HG02642 (cell line): ENCODE results near the gene RPS6KC1.
"Not testable (repeated sequence)": the region's sequence is repeated elsewhere in the genome, so short reads cannot be mapped to it uniquely, and the experiment has no call there.

ENCODE experiments used
- ATAC-seq: cut with Tn5 transposase; IDR thresholded peaks from one replicate; pipeline ENCODE4 v1.9.1; 2021; ENCODE audit warnings: mild to moderate bottlenecking; ENCODE audit not compliant: unreplicated experiment, poor library complexity

RPS6KC1 gene

DNA sequence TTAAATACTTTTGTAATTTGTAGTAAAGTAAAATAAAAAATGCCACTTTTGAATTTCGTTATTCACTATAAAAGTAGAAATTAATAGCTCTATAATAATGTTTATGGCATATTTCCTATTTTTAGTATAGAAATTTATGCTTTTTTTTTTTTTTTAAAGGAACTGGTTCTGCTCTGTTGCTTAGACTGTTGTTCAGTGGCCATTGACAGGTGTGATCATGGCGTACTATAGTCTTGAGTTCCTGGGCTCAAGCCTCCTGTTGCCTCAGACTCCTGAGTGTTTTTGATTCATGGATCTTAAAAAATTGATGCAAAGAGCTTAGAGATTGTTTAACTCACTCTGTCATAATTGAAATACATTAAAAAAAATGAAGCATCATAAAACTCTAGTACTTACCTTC, 53.6 kb downstream of the RPS6KC1 start:
- no peak for ATAC-seq

DNA sequence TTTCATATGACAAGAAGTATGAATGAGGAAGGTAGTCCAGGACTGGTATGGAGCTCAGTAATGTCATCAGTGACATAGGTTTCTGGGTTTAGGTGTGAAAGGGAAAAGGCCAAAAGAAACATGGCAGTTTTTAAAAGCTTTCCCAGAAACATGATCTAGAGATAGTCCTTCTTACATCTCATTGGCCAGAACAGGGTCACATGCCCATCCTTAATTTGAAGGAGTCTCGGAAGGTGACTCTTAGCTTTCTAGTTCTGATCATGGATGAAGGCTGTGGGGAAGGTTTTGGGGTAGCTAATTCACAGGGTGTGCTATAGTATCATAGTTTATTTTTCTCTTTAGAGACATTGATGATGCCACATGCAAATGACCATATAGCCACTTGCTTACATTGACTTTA, 55.3 kb downstream of the RPS6KC1 start:
- ATAC-seq: no peak

DNA sequence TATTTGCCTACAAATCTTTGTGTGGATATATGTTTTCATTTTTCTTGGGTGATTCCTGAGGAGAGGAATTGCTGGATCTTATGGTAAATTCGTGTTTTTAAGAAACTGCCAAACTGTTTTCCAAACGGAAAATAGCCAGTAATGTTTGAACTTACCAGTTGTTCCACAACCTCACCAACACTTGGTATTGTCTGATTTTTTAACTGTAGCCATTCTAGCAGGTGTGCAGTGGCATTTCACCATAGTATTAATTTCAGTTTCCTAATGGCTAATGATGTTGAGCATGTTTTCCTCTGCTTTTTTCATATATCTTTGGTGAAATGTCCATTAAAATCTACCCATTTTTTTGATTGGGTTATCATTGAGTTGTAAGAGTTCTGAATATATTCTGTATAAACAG, 56.6 kb downstream of the RPS6KC1 start:
- no peak for ATAC-seq

DNA sequence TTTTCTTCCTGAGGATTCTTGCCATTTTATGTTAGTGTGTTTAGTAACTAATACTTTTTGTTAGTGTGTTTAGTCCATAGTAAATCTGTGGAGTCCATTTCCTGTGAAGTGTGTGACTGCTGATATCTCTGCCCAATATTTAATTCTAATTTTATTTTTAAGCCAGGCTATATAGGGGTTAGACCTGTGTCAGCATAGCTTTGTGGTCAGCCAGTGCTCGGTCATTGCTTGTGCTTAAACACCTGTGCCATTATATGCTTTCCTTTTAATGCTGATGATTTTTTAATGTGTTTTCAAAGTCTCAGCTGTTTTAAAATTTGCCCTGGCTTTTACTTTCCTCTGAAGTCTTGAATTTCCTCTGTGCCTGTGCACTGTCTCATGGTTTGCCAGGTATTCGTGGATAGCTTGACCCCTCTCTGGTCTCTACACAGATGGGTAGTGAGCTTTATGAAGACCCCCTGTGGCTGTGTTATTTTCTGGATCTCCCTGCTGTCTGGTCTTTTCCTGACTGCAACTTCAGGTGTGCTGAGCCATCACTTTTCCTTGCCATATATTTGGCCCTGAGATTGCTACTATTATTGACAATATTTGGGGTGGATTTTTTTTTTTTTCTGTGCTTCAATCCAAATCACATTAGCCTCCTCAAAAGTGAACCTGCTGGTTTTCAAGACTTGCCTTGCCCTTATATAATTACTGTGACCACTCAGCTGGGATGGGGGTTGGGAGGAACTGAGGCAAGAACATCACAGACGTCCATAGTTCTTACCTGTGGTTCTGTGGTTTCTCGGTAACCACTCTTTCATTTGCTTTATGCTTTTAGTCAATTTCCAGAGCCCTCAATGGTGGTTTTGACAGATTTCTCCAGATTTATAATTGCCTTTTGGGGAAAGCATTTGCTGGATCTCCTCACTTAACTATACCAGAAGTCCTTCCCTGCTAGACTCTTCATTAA, 59.6 kb downstream of the RPS6KC1 start:
- ATAC-seq: no peak

DNA sequence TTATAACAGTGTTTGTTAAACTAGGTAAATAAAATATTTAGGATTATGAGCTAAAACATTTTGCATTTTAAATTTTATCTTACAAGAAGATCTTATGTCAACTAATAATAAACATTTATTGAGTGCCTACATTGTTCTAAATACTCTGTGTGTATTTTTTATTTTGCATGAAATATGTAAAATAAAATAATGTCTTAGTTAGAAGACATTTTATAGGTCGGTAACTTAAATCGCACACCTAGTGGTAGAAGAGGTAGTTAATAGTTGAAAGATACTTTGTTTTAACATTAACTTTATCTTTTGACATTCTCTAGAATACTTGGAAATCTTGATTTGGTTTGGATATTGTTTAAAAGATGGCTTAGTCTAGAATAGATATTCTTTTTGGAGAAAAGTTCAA, 60.5 kb downstream of the RPS6KC1 start:
- no peak for ATAC-seq

DNA sequence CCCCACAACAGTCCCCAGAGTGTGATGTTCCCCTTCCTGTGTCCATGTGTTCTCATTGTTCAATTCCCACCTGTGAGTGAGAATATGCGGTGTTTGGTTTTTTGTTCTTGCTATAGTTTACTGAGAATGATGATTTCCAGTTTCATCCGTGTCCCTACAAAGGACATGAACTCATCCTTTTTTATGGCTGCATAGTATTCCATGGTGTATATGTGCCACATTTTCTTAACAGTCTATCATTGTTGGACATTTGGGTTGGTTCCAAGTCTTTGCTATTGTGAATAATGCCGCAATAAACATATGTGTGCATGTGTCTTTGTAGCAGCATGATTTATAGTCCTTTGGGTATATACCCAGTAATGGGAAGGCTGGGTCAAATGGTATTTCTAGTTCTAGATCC, 61.7 kb downstream of the RPS6KC1 start:
- ATAC-seq: not testable (repeated sequence)

DNA sequence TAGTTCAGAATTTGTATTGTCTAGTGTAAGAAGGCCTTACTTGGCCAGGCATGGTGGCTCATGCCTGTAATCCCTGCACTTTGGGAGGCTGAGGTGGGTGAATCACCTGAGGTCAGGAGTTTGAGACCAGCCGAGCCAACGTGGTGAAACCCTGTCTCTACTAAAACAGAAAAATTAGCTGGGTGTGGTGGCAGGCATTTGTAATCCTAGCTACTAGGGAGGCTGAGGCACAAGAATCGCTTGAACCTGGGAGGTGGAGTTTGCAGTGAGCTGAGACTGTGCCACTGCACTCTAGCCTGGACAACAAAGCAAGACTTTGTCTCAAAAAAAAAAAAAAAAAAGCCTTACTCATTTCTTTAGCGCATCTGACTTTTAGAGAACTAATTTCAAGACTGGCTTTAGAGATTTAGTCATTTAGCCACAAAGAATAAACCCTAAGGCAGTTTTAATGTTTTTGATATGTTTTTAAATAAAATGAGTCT, 66.7 kb downstream of the RPS6KC1 start:
- ATAC-seq: not testable (repeated sequence)

DNA sequence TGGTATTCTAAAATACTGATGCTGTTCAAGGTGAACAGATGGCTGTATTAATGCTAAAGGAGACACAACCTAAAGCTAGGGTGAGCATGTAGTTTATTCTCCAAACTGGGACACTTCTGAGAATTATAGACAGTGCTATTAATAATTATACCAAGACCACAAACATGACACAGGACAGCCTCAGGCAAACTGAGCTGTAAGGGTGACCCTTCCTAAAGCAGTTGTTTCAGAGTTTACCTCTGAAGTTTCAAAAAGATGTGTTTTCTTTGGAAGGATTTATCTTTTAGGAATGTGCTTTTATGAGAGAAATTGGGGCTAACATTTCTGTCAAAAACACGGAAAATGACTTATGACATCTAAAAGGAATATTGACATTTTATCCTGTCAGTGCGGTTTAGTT, 68.8 kb downstream of the RPS6KC1 start:
- ATAC-seq: no peak

DNA sequence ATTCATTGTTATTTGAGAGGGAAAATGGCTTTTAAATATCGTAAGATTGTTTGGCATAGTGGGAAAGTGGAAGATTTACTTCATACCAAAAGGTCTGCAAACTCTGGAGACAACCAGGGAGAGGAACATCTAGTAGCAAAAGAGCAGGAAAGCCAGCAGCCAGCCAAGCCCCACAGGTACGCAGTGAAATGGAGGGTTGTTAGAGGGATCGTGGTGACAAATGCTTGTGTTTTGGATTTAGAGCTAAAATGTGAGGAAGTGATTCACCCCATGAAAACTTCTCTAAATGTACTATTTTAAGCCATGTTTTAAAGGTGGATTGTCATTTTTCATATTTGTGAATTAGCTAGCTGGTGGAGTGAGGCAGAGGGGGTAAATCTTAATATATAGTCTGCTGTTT, 69.3 kb downstream of the RPS6KC1 start:
- ATAC-seq: no peak

DNA sequence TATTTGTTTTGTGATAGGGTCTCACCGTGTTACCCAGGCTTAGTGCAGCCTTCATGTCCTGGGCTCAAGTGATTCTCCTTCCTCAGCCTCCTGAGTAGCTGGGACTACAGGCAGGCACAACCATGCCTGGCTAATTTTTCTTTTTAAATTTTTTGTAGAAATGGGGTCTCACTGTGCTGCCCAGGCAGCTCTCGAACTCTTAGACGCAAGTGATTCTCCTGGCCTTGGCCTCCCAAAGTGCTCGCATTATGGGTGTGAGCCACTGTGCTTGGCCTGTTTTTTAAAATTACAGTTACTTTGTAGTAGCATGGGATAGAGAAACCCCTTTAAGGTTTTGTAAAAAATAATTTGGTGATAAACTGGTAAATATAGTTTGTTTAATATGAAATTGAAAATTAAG, 69.9 kb downstream of the RPS6KC1 start:
- ATAC-seq: no peak

DNA sequence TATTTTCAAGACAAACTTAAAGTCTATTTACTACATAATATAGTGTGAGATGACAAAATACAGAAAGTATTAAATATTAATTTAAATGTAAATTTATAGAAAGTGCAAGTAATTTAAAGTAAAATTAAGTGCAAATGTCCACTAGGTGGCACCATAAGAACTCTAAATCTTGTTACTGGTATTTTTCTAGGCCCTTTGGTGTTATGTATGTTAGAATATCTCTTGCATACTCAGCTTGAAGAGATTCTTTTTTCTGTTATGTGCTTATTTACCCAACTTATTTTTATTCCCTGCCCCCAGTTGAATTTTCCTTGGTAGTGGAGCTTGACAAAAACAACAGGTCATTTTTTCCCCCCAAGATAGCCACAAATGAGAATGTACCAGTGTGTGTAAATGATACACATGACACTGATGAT, 71.5 kb downstream of the RPS6KC1 start:
- ATAC-seq: no peak

DNA sequence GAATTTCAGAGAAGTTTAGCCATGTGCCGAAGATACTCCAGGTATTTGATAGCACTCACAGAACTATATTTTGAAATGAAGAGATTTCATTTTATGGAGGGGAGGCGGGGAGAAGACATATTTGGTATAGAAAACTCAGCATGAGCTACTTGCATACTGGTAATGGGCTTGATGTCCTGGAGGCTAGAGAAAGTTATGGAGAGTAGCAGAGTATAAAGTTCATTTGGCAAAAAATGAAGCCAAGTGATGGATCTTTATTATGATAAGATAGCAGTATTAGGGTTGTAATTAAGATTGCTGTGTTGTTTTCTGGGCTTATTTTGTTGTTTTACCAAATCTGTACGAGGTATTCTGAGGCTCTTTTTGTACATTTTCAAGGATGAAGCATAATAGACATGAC, 72.0 kb downstream of the RPS6KC1 start:
- no peak for ATAC-seq

DNA sequence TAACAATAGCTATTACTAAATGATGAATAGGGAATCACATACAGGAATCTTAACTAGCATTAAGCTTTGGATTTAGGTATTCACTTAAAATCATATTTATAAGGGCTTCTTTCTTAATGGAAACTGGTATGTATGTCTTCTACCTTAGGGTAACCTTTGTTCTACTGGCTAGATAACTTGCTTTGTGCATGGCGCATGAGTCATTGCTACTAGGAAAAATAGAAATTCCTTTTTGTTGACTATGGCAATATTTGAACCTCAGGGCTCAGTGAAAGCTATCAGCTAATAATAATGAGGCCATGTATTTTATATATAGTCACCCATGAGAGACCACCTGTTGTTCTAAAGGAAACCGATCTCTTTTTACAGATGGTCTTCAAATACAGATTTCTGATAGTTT, 72.5 kb downstream of the RPS6KC1 start:
- no peak for ATAC-seq

DNA sequence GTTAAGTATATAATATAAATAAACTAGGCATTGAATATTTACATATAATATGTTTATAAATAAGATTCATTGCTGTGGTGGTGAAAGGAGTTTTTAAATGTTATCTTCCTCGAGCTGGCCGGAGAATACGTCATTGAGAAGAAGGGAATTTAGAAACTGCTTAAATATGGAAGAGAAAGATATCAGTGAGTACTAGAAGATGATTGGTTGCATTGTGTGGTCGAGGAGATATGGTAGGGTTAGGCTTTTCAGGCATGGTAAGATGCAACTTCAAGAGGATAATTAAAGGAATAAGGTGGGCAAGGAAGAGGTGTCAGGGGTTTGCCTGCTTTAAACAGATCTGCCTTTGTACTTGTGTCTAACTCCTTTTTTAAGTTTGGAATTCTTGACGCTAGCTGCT, 73.5 kb downstream of the RPS6KC1 start:
- no peak for ATAC-seq

DNA sequence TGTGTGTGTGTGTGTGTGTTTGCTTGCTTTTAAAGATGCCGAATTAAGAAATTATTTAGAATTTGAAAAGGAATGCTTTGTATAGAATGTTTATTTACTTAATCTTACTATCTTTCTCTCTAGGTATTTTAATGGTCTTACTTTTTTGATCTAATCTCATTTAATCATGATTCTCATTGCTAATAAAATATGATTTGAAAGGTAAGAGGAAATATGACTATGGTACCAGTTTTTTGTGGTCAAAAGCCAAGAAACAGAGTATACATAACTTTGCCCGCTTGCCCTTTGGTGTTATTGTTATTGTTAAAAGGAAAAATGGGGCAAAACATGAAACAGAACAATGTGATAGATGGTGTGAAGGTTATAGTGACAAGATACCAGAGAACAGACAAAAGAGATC, 74.6 kb downstream of the RPS6KC1 start:
- ATAC-seq: no peak

DNA sequence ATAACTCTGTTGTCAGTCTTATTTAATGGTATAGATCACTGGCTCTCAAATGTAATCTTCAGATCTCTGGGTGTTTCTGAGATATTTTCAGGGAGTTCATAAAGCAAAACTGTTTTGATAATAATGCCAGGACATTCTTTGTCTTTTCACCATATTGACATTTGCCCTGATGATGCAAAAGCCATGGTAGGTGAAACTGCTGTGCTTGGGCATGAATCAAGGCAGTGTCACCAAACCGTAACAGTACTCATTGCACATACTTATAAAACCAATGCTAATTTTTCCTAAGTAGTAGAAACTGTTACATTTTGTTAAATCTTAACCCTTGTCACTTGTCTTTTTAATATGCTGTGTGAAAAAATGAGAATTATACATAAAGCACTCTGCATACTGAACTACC, 76.0 kb downstream of the RPS6KC1 start:
- ATAC-seq: no peak

DNA sequence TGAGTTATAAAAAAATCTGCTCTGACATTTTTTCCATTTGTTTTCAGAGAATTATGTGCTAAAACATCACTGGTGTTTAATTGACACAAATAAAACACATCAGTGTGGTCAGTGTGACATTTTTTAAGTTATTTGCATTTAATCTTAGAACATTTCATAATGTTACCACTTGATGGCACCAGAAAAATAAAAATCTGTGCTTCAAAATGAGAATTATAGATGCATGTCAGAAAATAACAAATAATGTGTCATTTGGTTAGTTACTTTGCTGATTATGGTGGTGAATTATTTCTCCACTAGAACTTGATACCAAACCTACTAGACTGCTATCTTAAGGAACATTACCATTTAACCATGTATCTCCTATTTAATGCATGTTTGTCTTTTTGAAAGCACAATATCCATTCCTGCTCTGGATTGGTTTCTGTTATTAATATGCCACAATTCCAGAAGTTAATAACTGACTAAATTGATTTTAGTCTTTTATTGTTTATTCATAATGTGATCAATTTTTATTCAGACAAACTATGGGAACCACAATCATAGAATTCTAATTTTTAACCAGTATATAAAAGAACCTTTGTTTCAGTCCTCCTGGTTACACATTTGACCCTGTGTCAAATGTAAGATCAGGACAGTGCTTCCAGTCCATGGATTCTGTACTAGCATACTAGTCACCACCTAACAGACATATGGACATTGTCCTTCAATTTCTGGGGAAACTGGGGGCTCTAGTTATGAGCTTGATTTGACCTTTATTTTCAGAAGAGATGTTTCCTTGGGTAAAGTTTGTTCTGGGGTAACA, 81.0 kb downstream of the RPS6KC1 start:
- no peak for ATAC-seq

DNA sequence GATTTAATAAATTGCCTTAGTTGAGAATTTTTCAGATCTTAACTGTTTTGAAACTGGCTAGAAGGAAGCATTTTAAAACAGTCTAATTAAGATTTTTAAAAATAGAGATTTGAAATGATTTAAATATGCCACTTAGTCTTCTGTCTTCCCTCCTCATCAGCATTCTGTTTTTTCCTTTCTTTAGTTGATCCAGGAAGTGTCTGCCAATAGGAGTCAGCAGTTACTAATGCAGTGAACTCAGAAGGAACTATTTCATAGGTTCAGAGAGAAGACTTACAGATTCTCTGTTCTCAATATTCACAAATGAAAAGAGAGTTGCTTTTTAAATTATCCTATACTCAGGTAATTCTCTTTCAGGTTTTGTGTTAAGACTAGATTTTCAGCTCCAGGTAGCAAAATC, 84.5 kb downstream of the RPS6KC1 start:
- no peak for ATAC-seq

DNA sequence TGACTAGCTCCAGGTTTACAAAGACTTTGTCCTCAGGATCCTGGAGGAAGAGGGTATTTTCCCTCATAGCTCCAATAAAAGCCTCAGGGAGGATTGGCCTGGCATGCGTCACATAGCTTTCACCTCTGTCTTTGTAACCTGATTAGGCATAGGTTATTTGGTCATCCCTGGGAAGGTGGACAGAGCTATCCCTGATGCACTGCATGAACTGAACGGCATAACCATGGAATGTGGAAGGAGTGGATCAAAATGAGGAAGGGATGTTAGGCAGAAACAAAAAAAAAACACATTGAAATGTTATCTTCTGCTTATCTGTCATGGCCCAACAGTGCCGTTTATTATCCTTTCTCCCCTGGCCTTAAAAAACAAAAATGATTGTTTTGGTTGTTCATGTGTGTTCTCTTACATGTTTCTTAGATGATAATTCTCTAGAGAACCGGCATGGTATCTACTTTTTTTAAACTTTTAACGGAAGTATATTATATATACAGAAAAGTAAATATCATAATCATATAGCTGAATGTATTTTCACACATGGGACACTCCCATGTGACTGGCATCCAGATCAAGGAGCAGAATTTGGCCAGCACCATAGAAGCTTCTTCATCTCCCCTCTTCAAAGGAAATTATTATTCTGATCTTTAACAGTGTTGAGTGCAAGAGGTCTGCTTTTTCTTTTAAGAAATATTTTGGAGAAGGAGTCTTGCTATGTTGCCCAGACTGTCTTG, 85.3 kb downstream of the RPS6KC1 start:
- ATAC-seq: no peak

DNA sequence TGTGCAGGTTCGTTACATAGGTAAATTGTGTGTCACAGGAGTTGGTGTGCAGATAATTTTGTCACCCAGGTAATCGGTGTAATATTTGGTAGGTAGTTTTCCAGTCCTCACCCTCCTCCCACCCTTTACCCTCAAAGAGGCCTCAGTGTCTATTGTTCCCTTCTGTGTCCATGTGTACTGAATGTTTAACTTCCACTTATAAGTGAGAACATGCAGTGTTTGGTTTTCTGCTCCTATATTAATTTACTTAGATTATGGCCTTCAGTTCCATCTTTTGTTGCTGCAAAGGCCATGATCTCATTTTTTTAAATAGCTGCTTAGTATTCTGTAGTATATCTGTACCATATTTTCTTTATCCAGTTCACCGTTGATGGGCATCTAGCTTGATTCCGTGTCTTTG, 87.3 kb downstream of the RPS6KC1 start:
- ATAC-seq: no peak

DNA sequence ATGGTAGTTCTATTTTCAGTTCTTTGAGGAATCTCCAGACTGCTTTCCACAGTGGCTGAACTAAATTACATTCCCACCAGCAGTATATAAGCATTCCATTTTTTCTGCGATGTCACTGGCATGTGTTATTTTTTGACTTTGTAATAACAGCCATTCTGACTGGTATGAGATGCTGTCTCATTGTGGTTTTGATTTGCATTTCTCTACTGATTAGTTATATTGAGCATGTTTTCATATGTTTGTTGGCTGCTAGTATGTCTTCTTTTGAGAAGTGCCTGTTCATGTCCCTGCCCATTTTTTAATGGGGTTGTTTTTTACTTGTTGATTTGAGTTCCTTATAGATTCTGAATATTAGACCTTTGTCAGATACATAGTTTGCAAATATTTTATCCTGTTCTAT, 87.9 kb downstream of the RPS6KC1 start:
- no peak for ATAC-seq
